GM18909 (cell line): ENCODE results near the gene KIF3B.
A peak's percentile ranks its signal among the peaks of the same experiment; 100 is the strongest.

Source experiments
- ATAC-seq: cut with Tn5 transposase; IDR thresholded peaks from one replicate; pipeline ENCODE4 v1.9.1; 2021; ENCODE audit warnings: mild to moderate bottlenecking; ENCODE audit not compliant: unreplicated experiment, poor library complexity

KIF3B gene

GRCh38 chr20:32277361-32278198 lies at the start of gene KIF3B:
Gene KIF3B (plus strand): TSS chr20:32277651. CDS start chr20:32309778, 32,127 bp downstream.
- peak; percentile 85 for ATAC-seq

- ATAC-seq = no peak
These were observed 49.4 kb upstream of the KIF3B start for GRCh38 chr20:32227744-32228688.

DNA sequence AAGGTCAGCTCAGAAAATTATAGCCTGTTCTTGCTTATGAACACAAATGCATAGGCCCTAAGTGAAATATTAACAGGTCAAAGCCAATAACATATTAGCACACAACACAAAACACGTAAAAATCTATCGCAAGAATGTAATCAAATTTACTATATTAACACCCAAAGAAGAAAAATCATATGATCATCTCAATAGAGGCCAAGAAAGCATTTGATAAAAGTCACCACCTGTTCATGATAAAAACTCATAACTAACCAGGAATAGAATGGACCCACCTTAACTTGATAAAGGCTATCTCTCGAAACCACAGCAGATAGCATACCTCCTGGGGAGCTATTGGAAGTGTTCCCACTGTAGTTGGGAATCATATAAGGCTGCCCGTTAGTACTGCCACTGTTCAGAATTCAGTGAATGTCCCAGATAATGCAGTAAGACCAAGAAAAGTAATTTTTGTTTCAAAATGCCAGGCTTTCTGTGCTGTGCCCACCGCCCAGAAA lies 48.2 kb upstream of the KIF3B start:
- no peak for ATAC-seq

- no peak for ATAC-seq
These were observed 46.7 kb upstream of the KIF3B start for GRCh38 chr20:32230707-32231106.

DNA sequence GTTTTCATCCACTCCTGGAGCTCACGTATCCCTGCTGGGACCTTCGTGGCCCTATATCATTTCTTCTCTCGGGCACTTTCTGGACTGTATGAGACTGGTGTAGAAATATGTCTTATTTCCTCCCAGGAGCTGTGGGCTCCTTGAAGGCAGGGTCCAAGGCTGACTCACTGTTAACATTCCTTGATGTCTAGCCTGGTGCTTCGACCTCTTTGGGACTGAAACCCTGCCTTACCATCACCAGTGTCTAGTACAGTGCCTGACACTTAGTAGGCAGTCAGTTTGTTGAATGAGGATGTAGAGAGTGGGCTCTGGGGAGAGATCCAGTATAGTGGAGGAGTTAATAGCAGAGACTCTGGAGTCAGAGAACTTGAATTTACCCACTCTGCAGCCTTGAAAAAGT lies 46.2 kb upstream of the KIF3B start:
- no peak for ATAC-seq

DNA sequence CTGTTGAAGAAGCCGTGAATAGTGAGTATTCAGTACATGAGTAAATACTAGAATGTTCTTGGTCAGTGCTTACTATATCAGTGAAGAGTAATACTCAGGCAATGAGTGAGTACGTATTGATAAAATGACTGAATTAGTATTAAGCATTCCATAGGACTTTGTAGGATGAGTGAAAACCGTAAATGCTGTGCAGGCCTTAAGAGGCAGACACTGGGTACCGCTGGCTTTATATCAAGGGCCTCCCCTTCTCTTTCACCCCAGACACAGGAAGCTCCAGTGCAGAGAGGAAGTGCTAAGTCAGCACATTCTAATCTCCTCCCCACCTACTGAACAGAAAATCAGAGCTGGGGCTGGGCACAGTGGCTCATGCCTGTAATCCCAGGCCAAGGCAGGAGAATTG lies 45.6 kb upstream of the KIF3B start:
- no peak for ATAC-seq

GRCh38 chr20:32232326-32232886 lies 45.0 kb upstream of the KIF3B start:
- no peak for ATAC-seq

DNA sequence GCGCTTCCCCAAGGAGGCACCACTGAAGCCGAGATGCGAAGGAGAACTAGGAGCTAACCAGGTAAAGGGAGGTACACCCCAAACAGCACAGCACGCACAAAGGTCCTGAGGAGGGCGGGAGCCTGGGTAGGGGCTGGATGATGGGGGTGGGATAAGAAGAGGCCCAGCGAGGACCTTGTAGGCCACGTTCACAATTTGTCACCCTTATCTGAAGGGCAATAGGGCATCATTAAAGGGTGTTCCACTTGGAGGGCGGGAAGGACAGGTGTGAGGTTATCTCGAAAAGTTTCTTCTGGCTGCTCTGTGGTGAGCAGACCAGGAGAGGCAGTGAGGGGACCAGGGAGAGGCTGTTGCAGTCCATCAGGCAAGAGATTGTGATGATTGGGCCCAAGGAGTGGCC lies 44.2 kb upstream of the KIF3B start:
- no peak for ATAC-seq

GRCh38 chr20:32234135-32234808 lies 43.2 kb upstream of the KIF3B start:
- no peak for ATAC-seq

- ATAC-seq = no peak
These were observed 42.0 kb upstream of the KIF3B start for GRCh38 chr20:32235331-32236047.

- ATAC-seq = no peak
These were observed 41.4 kb upstream of the KIF3B start for GRCh38 chr20:32236048-32236533.

DNA sequence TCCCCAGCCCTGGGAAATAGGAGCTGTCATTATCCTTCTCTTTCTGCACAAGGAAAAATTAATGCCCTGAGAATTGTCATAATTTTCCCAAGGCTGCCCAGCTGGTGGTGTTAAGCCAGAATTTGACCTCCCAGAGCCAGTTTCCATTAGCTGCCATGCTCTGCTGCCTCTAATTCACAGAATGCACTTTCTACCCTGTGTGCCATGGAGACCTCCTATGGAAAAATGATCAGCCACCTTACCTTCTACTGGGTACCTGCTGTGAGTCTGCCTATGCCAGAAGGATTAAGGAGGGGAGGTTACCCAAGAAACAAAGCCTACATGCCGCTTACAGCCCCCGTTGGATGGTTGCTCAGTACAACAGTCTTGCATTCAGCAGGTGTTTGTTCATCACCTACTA lies 40.6 kb upstream of the KIF3B start:
- ATAC-seq = no peak

DNA sequence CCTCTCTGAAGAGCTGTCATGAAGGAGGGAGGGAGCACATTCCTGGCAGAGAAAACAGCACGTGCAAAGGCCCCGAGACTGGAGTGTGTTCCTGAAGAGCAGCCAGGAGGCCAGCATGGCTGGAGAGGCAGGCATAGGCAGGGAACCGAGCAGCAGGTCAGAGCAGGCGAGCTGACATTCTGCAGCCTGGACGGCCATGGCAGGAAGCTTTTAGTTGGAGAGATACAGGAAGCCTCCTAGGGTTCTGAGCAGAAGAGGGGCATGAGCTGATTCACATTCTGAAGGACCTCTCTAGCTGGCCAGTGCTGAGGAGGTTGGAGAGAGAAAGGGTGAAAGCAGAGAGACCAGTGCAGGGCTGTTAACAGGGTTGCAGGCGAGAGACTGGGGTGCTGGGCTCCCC lies 40.0 kb upstream of the KIF3B start:
- ATAC-seq = no peak

- no peak for ATAC-seq
These were observed 38.7 kb upstream of the KIF3B start for GRCh38 chr20:32238483-32239425.

DNA sequence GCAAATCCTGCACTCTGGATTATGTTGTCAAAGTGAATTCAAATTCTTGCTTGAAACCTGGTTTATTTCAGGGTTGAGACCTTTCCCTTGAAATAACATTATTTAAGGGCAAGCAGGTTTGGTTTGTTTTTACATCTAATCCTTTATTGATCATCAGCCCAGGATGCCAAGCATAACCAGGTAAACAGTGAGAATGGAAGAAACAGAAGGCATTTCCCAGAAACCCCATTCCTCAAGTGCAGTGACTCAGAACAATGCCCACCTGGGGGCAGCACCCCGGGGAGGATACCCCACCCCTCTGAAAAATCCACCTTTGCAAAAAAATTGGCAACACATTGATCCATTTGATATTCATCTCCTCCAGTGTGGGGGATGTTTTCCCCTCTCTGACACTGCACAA lies 37.2 kb upstream of the KIF3B start:
- ATAC-seq = no peak

- no peak for ATAC-seq
These were observed 35.6 kb upstream of the KIF3B start for GRCh38 chr20:32241807-32242206.

GRCh38 chr20:32244150-32244823 lies 33.2 kb upstream of the KIF3B start:
- ATAC-seq = no peak

DNA sequence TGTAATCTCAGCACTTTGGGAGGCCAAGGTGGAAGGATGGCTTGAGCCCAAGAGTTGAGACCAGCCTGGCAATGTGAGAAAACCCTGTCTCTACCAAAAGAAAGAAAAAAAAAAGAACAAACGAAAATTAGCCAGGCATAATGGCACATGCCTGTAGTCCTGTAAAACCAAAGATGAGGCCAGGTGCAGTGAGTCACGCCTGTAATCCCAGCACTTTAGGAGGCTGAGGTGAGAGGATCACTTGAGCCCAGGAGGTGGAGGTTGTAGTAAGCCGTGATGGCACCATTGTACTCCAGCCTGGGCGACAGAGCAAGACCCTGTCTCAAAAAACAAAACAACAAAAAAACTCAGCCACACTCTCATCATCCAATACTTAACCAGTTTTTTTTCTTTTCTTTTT lies 32.5 kb upstream of the KIF3B start:
- no peak for ATAC-seq
